ENCODE data around the gene VCP. TPM values are rescaled to one million over a fixed set of nuclear protein-coding genes. Genes with fewer than 3 reads are reported as not detected.

Gene VCP
- total RNA-seq, 1 experiment from 2014 or later: 156 TPM

GRCh38 chr9:35029241-35029640 lies 43.2 kb downstream of the VCP start:
- no peak overlapping the region for H3K27ac Mint-ChIP-seq (ENCODE audit: low read depth, unreplicated experiment)
- no TSS peak for BruUV-seq (replicated peaks)
- H3K4me1 Mint-ChIP-seq (ENCODE audit: insufficient read depth, unreplicated experiment): peaks cover 12% of the 10 kb centered on the region
- POLR2A ChIA-PET: interaction anchor here (1.4 kb wide), 1 partner anchor 13 kb away, joined by 3 read pairs; a partner anchor contains a TSS
- no peak for TF ChIP-seq CTCF (IDR thresholded peaks at IDR 0.05; ENCODE audit: unreplicated experiment)
- CTCF ChIA-PET: interaction anchor here (0.6 to 2.3 kb wide), 4 partner anchors 22 to 365 kb away, joined by 3 to 12 read pairs (median 4); no protein-coding TSS in a partner anchor
- peaks cover 7% of the 10 kb centered on the region for H3K36me3 Mint-ChIP-seq (ENCODE audit: insufficient read depth, unreplicated experiment)
- H3K4me3 Mint-ChIP-seq (ENCODE audit: unreplicated experiment): no peak overlapping the region
- H3K27me3 Mint-ChIP-seq (ENCODE audit: insufficient read depth, unreplicated experiment): no peaks in the 10 kb centered on the region
- H3K9me3 Mint-ChIP-seq (ENCODE audit: unreplicated experiment): no peaks in the 10 kb centered on the region
- DNase-seq (ENCODE audit: unreplicated experiment): peak; percentile 25
- intact Hi-C loops (cut with micrococcal nuclease): no loop called here

- no peaks in the 10 kb centered on the region for H3K27me3 Mint-ChIP-seq (ENCODE audit: insufficient read depth, unreplicated experiment)
- peaks cover 12% of the 10 kb centered on the region for H3K36me3 Mint-ChIP-seq (ENCODE audit: insufficient read depth, unreplicated experiment)
- ChIA-PET CTCF (interaction anchor here (0.6 to 2.3 kb wide), 4 partner anchors 22 to 389 kb away, joined by 3 to 12 read pairs (median 6); partner anchors contain the start of gene DNAJB5), POLR2A (interaction anchor here (1.4 kb wide), 1 partner anchor 14 kb away, joined by 3 read pairs; a partner anchor contains a TSS)
- H3K4me3 Mint-ChIP-seq (ENCODE audit: unreplicated experiment): no peak overlapping the region
- BruUV-seq (replicated peaks): no TSS peak
- intact Hi-C loops (cut with micrococcal nuclease): no loop called here
- H3K27ac Mint-ChIP-seq (ENCODE audit: low read depth, unreplicated experiment): no peak overlapping the region
- no peak for DNase-seq (ENCODE audit: unreplicated experiment)
- H3K9me3 Mint-ChIP-seq (ENCODE audit: unreplicated experiment): no peaks in the 10 kb centered on the region
- no peak for TF ChIP-seq CTCF (IDR thresholded peaks at IDR 0.05; ENCODE audit: unreplicated experiment)
- H3K4me1 Mint-ChIP-seq (ENCODE audit: insufficient read depth, unreplicated experiment): peaks cover 12% of the 10 kb centered on the region
Measured at GRCh38 chr9:35028341-35028740, 44.1 kb downstream of the VCP start.

- CTCF ChIA-PET: interaction anchor here (0.7 to 2.3 kb wide), 4 partner anchors 23 to 129 kb away, joined by 3 to 12 read pairs (median 6); no protein-coding TSS in a partner anchor
- BruUV-seq (replicated peaks): no TSS peak
- peaks cover 9% of the 10 kb centered on the region for H3K36me3 Mint-ChIP-seq (ENCODE audit: insufficient read depth, unreplicated experiment)
Measured at GRCh38 chr9:35027860-35028259, 44.6 kb downstream of the VCP start.

GRCh38 chr9:35027374-35027773 lies 45.1 kb downstream of the VCP start:
- peaks cover 12% of the 10 kb centered on the region for H3K4me1 Mint-ChIP-seq (ENCODE audit: insufficient read depth, unreplicated experiment)
- intact Hi-C loops (cut with micrococcal nuclease): no loop called here
- no peak overlapping the region for H3K27ac Mint-ChIP-seq (ENCODE audit: low read depth, unreplicated experiment)
- H3K36me3 Mint-ChIP-seq (ENCODE audit: insufficient read depth, unreplicated experiment): peaks cover 7% of the 10 kb centered on the region
- CTCF ChIA-PET: interaction anchor here (0.6 to 1.7 kb wide), 6 partner anchors 24 to 855 kb away, joined by 3 to 8 read pairs (median 3); partner anchors contain the start of gene DNAJB5
- POLR2A ChIA-PET: interaction anchor here (0.6 to 1.5 kb wide), 6 partner anchors 8 to 76 kb away, joined by 3 to 5 read pairs (median 4); no protein-coding TSS in a partner anchor
- no peak for DNase-seq (ENCODE audit: unreplicated experiment)
- H3K9me3 Mint-ChIP-seq (ENCODE audit: unreplicated experiment): no peaks in the 10 kb centered on the region
- H3K4me3 Mint-ChIP-seq (ENCODE audit: unreplicated experiment): no peak overlapping the region
- no TSS peak for BruUV-seq (replicated peaks)
- no peak for TF ChIP-seq CTCF (IDR thresholded peaks at IDR 0.05; ENCODE audit: unreplicated experiment)
- H3K27me3 Mint-ChIP-seq (ENCODE audit: insufficient read depth, unreplicated experiment): no peaks in the 10 kb centered on the region

More at GRCh38 chr9:35027860-35028259, 44.6 kb downstream of the VCP start:
- Mint-ChIP-seq H3K27me3 (ENCODE audit: insufficient read depth, unreplicated experiment) (no peaks in the 10 kb centered on the region), H3K4me3 (ENCODE audit: unreplicated experiment) (no peak overlapping the region), H3K27ac (ENCODE audit: low read depth, unreplicated experiment) (no peak overlapping the region), H3K4me1 (ENCODE audit: insufficient read depth, unreplicated experiment) (peaks cover 12% of the 10 kb centered on the region), H3K9me3 (ENCODE audit: unreplicated experiment) (no peaks in the 10 kb centered on the region)
- intact Hi-C loops (cut with micrococcal nuclease): no loop called here
- DNase-seq (ENCODE audit: unreplicated experiment): no peak
- TF ChIP-seq CTCF (IDR thresholded peaks at IDR 0.05; ENCODE audit: unreplicated experiment): no peak
- POLR2A ChIA-PET: no interaction called here
